ENCODE results near the gene SLC25A4.

The SLC25A4 gene

DNA sequence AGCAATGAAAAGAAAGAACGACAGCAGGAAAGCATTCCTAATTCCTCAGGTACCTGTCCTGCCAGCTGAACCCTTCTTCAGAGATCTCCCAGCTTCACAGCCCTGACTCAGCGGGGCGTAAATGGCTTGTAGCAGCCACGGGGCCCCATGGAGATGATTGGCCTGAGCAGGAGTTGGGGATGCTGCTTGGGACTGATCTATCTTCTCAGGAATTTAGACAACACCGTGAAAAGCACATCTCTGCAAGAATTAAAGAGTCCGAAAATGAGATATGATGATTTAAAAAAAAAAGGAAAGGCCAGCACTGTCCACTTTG is 22.5 kb upstream of the SLC25A4 start:
- DNase-seq (ENCODE audit: low spot score): no peak

GRCh38 chr4:185122681-185123345 is 20.3 kb upstream of the SLC25A4 start:
- no peak for DNase-seq (ENCODE audit: low spot score)

DNA sequence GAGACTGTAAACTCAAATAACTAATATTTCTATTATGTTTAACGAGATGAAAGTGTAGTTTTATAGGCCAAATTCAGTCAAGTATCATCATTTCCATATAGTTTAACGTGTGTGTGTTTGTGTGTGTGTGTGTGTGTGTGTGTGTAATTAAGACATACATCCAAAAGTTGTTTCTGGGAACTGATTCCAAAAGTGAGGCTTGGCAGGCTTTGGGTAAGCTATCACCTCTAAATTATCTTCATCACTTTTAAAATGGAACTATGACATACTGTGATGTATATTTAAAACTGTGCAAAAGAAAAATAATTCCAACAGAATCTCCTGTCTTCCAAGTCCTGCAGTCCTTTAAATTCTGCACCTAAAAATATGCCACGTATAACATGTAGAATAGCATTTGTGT is 19.1 kb upstream of the SLC25A4 start:
- no peak for DNase-seq (ENCODE audit: low spot score)

DNA sequence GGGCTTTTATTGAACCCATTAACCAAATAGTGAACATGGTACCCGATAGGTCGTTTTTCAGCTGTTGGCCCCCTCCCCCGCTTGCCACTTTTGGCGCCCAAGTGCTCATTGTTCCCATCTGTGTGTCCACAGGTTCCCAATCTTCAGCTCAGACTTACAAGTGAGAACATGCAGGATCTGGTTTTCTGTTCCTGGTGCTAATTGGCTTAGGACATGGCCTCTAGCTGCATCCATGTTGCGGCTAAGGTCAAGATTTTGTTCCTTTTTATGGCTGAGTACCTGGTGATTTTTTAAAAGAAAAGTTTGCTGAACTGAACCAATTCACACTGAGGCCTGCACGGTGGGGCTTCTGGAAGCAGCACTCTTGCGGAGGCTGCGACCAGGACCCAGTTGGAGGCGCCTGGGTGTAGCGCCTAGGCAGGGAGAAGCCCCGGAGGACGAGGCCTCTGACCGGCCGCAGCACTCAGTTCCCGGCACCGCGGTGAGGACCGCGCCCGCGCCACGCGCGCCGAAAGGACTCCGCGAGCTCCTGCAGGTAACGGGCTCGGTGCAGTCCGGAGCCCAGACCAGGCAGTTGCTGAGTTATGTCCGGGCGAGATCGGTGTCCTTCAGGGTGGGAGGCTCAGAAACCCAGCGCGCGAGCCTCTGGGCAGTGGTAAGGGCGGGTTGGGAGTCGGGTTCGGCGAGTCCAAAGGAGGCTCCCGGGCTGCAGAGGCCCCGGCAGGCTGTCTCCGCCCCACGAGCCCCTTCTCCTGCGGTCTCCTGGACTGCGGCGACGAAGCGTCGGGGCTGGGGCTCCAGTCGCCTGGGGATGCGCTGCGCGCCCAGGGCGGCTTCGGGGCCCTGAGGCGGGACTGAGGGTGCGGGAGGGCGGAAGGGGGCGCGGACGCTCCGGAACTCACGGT is 15.8 kb upstream of the SLC25A4 start:
- no peak for DNase-seq (ENCODE audit: low spot score)

DNA sequence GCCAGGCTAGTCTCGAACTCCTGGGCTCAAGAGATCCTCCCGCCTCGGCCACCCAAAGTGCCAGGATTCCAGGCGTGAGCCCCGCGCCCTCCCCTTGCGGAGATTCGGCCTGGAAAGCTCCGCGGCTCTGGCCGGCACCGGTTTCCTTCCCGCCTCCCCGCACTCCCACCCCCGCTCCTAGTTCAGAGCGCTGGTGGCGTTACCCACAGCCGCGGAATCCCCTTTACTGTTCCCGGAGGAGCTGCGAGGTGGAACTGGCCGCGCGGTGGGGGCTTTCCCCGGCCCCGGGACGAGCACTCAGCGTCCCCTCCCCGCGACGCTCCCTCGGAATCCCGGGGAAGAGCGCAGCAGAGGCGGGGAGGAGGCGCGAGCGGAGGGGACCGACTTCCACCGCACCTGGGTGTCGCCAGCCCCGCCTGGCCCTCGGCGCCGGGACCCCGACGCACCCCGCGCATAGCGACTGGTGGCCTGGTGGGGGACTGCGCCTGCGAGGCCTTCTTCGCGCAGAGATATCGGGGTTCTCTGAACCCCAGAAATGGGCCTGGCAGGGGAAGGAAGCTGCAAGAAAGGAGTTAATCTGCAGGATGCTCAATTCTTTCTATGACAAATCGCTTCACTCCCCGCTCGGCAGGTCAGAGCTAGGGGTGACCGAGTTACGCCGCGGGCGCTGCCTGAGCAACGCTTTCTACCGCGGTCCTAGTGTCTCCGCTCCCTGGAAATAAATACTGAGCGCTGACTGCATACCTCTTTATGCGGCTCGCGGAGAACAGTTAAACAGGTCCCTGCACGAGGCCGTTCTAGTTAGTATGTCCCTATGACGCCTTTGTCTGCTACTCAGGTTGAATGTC is 14.6 kb upstream of the SLC25A4 start:
- no peak for DNase-seq (ENCODE audit: low spot score)

GRCh38 chr4:185134307-185134869 is 8.7 kb upstream of the SLC25A4 start:
- DNase-seq (ENCODE audit: low spot score): peak; percentile 73

DNA sequence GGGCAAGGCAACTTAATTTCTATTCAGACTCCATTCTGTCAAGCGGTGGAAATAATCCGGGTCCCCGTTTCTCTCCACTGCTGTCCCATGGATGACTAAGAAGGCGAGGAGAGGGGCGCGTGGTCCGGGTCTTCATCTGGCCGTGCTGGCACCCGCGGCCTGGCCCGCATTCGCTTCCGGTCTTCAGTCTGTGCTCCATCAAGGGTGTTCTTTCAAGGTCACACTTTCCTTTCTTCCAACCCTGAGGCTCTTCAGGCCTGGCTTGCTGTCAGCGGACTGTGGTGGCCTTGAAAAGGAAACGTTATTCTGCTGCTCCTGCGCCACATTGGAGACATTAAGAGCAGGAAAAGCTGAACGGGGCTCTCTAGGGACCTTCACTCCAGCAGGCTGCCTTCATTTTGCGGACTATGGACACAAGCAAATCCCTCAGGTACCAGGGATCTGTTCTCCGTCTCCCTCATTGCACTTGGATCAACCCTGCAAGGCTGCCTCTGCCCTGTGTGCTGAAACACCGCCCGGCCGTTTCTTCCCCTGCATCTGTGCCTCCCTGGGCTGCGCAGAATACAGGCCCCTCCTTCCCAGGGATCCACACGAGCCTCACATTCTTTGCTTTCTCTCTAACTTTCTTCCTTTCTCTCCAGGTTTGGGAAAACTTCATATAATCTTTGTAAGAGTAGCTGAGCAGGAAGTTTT is 5.7 kb upstream of the SLC25A4 start:
- DNase-seq (ENCODE audit: low spot score): no peak

- no peak for DNase-seq (ENCODE audit: low spot score)
Measured at GRCh38 chr4:185138161-185138560, 4.9 kb upstream of the SLC25A4 start.

DNA sequence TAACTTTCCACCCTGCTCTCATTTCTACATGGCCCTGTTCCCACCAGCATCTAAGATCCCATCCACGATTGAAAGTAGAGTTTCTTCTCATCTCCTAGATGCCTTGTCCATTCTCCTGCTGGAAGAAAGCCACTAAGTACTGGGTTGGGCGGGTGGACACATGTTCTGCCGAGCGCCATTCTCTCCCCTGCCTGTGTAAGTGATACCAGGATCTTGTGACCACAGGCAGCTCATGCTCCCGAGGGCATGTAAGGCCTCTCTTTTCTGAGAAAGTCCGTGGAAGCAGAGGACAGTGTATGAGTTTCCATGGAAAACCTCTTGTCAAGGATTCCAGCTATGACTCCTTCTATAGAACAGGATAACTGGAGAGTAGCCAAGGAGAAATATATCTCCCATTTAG is 3.3 kb upstream of the SLC25A4 start:
- no peak for DNase-seq (ENCODE audit: low spot score)

GRCh38 chr4:185141777-185142176 is 1.3 kb upstream of the SLC25A4 start:
- no peak for DNase-seq (ENCODE audit: low spot score)

GRCh38 chr4:185142564-185142911 is 528 bp upstream of the SLC25A4 start:
- DNase-seq (ENCODE audit: low spot score): peak; percentile 60

DNA sequence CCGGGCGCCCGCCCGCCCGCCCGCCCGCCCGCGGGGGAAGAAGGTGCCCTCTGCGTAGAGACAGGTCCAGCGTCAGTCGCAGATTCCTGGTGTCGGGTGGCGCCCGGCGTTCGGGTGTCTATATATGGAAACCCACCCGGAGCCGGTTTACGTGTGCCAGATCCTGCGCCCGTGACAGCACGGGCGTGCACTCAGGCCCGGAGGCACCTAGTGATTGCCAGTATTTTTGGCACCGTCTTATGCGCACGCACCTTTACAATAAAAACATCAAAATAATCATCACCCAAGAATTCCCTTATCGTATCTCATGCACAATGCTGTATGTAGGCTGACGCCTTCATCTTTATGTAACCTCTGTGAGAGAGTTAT is 519 bp downstream of the SLC25A4 start:
- DNase-seq (ENCODE audit: low spot score): peak; percentile 36

DNA sequence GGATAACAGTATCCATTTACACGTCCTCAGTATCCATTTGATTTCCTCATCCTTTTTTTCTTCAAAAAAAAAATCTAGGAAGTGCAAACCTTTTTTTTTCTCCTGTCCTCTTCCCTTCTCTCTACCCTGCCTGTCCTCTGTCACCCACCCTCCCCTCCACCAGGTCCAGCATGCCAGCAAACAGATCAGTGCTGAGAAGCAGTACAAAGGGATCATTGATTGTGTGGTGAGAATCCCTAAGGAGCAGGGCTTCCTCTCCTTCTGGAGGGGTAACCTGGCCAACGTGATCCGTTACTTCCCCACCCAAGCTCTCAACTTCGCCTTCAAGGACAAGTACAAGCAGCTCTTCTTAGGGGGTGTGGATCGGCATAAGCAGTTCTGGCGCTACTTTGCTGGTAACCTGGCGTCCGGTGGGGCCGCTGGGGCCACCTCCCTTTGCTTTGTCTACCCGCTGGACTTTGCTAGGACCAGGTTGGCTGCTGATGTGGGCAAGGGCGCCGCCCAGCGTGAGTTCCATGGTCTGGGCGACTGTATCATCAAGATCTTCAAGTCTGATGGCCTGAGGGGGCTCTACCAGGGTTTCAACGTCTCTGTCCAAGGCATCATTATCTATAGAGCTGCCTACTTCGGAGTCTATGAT is 1.7 kb downstream of the SLC25A4 start:
- no peak for DNase-seq (ENCODE audit: low spot score)

DNA sequence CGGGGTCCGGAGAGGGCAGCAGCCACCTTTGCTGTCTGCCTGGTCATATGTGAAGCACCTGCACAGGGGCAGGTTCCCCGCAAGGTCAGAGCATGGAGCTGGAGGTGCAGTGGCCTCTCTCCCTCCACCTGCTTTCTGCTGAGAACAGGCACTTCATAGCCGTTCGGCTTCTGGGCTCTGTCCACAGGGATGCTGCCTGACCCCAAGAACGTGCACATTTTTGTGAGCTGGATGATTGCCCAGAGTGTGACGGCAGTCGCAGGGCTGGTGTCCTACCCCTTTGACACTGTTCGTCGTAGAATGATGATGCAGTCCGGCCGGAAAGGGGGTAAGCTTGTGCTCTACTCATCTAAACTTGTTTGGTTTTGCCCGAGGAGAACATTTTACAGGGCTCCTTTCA is 2.5 kb downstream of the SLC25A4 start:
- DNase-seq (ENCODE audit: low spot score): no peak

- DNase-seq (ENCODE audit: low spot score): no peak
Measured at GRCh38 chr4:185149392-185149791, 6.3 kb downstream of the SLC25A4 start.

DNA sequence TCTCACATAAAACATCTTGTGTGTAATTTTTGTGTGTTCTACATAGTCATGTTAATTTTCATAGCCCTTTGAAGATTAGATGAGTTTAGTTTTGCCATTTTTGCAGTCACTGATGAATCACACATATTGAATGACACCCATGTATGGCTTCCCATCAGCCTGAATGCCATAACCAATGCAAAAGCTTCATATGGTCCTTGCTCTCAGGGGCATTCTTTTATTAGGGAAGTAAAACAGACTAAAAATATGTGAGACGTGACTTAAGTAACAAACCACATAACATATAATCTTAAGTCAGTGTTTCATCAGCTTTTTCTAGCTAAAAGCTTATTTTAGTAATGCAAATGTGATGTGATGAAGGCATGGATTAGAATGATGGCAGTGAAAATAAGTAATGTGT is 8.2 kb downstream of the SLC25A4 start:
- no peak for DNase-seq (ENCODE audit: low spot score)

DNA sequence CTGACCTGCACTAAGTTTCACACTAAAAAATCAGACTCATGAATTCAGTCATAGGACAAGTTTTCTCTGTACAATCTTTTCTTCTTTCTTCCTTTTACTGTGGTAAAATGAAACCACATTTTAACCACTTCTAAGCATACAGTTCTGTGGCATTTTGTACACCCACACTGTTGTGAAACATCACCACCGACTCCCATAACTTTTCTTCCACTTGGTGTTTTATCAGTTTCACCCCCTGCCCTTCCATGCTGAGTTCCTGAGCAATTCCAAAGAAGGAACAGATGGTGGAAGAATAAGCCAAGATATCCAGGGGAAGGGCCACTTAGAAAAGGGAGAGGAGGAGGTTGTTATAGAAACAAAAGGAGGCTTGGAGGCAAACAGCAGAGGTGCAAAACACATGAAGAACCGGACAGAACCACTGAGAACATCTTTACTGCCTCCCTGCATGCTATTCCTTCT is 22.6 kb downstream of the SLC25A4 start:
- no peak for DNase-seq (ENCODE audit: low spot score)

DNA sequence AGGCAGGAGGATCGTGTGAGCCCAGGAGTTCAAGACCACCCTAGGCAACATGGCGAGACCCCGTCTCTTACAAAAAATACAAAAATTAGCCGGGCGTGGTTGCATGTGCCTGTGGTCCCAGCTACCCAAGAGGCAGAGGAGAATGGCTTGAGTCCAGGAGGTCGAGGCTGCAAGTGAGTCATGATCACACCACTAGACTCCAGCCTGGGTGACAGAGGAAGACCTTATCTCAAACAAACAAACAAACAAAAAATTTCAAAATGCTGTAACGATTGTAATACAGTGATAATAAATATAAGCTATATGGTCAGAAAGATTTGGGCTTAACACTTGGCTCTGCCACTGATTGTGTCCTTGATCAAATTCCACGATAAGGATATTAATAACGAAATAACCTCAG is 24.2 kb downstream of the SLC25A4 start:
- DNase-seq (ENCODE audit: low spot score): no peak

- no peak for DNase-seq (ENCODE audit: low spot score)
Measured at GRCh38 chr4:185171373-185172071, 28.5 kb downstream of the SLC25A4 start.

GRCh38 chr4:185179488-185179887 is 36.4 kb downstream of the SLC25A4 start:
- DNase-seq (ENCODE audit: low spot score): no peak

DNA sequence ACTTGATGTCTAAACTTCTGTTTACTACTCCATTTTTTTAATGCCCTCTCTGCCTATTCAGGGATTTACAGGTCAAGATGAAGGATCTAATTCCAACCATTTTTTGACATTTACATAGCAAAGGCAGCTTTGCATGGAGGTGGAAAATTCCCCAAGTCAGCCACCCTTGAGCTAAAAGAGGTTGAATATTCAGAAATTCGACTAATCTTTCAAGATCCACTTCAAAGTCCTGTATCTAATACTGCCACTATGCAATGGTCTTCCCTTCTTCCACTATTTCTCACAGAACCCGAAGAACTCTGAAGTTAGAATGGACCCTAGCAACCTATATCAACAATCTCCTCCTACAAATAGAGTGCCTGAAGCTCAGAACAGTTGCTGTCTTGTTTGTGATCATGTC is 39.2 kb downstream of the SLC25A4 start:
- no peak for DNase-seq (ENCODE audit: low spot score)
